ENCODE measurements around the gene SRRD. TPM values are rescaled to one million over a fixed set of nuclear protein-coding genes. Genes with fewer than 3 reads are reported as not detected.

Gene SRRD
- total RNA-seq, 4 donors from 2014 or later, result 24.0 to 53.1 (median 27.4) TPM

DNA sequence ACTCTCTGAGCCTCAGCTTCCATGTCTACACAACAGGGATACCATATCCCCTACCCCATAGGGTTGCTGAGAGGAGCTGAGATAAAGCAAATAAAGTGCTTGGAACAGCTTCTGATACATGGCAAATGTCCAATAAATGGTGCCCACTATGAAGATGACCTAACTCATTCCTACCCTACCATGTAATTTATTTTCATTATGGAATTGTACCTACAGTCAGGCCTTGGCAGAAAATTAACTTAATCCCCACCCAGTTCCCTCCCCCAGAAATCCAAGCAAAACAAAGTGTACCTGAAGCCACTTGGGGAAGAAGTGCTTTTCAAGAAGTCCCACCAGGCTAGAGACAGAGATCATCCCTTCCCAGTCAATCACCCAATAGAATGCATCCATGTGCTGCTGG, 10.8 kb downstream of the SRRD start:
- ATAC-seq, result no peak
- TF ChIP-seq CTCF (IDR thresholded peaks at IDR 0.05 in 4 of 5, conservative IDR thresholded peaks at IDR 0.05 in 1 of 5), result no peak
- no peak for TF ChIP-seq POLR2A (IDR thresholded peaks at IDR 0.05)
- Histone ChIP-seq H3K27ac (peak overlapping the region in 3 of 4 donors; percentile 2 to 19 (median 3)), H3K4me1 (peaks cover under 1 to 3% of the 10 kb centered on the region in 2 donors), H3K4me3 (no peak overlapping the region), H3K36me3 (peaks cover 3 to 91% of the 10 kb centered on the region in 2 donors), H3K27me3 (no peaks in the 10 kb centered on the region), H3K9me3 (no peaks in the 10 kb centered on the region)
- intact Hi-C loops (cut with DNase I; ENCODE audit: low total_unique reads) (no loop called here), in situ Hi-C loops (cut with MboI; ENCODE audit: low sequenced_read_pairs in 4 of 4) (loop anchor here in 1 of 4 donors (10.0 kb wide), 1 partner anchor 90 kb away; no protein-coding TSS in a partner anchor)
- no peak for DNase-seq

GRCh38 chr22:26496456-26496855, 12.8 kb downstream of the SRRD start:
- intact Hi-C loops (cut with DNase I; ENCODE audit: low total_unique reads), result no loop called here
- TF ChIP-seq POLR2A (IDR thresholded peaks at IDR 0.05), result no peak
- TF ChIP-seq CTCF (IDR thresholded peaks at IDR 0.05 in 4 of 5, conservative IDR thresholded peaks at IDR 0.05 in 1 of 5), result no peak
- peaks cover 15 to 21% of the 10 kb centered on the region in 2 donors for H3K4me1 ChIP-seq
- ATAC-seq, result no peak
- H3K9me3 ChIP-seq, result no peaks in the 10 kb centered on the region
- no peak overlapping the region for H3K27ac ChIP-seq
- peaks cover 1 to 94% of the 10 kb centered on the region in 2 donors for H3K36me3 ChIP-seq
- H3K27me3 ChIP-seq, result no peaks in the 10 kb centered on the region
- in situ Hi-C loops (cut with MboI; ENCODE audit: low sequenced_read_pairs in 4 of 4), result loop anchor here in 1 of 4 donors (10.0 kb wide), 1 partner anchor 88 kb away; no protein-coding TSS in a partner anchor
- H3K4me3 ChIP-seq, result no peak overlapping the region
- no peak for DNase-seq

DNA sequence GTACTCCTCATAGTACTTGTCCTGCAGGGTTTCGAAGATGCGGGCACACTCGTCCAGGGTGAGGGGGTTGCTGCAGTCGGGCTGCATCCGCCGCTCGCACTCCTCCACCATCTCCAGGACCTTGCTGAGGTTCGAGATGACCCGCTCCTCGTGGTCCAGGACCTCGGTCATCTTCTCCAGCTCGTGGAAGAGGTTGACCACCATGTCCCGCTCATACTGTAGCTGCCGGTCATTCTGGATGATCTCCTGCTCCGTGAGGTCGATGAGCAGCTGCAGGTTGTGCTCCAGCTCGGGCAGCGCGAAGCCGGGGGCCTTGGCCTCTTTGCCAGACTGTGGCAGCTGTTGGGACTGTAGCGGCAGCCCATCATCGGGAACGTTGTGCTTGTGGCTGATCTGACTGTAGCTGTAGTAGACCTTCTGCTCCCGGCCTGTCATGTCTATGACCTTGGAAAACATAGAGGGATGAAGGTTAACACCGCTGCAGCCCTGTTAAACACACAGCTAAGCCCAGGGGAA, 15.6 kb downstream of the SRRD start:
- no peak for ATAC-seq
- H3K27ac ChIP-seq, result peak overlapping the region; percentile 84 to 94 (median 88)
- H3K4me3 ChIP-seq, result no peak overlapping the region
- H3K36me3 ChIP-seq, result peaks cover 0 to 77% of the 10 kb centered on the region in 2 donors
- intact Hi-C loops (cut with DNase I; ENCODE audit: low total_unique reads) (no loop called here), in situ Hi-C loops (cut with MboI; ENCODE audit: low sequenced_read_pairs in 4 of 4) (loop anchor here in 1 of 4 donors (10.0 kb wide), 1 partner anchor 86 kb away; no protein-coding TSS in a partner anchor)
- H3K4me1 ChIP-seq, result peaks cover 30 to 47% of the 10 kb centered on the region in 2 donors
- TF ChIP-seq POLR2A (IDR thresholded peaks at IDR 0.05) (no peak), CTCF (IDR thresholded peaks at IDR 0.05 in 4 of 5, conservative IDR thresholded peaks at IDR 0.05 in 1 of 5) (no peak)
- no peaks in the 10 kb centered on the region for H3K9me3 ChIP-seq
- no peaks in the 10 kb centered on the region for H3K27me3 ChIP-seq
- no peak for DNase-seq

DNA sequence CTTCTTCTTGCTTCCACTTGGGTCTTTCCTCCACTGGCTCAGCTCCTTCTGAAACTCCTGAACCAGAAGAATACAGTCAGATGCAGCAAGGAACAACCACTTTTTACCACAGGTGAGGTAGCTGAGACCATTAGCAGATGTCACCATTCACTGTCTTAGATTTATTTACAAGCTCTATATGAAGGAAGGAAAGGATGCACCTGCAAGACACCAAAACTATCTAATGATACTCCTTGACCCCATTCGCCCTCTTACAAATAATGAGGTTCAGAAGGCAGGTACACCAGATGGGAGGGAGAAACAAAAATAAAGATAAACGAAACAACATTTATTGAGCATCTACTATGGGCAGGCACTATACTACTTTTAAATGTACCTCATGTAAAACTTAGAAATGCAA, 18.3 kb downstream of the SRRD start:
- no peaks in the 10 kb centered on the region for H3K27me3 ChIP-seq
- H3K4me3 ChIP-seq, result no peak overlapping the region
- in situ Hi-C loops (cut with MboI; ENCODE audit: low sequenced_read_pairs in 4 of 4) (no loop called here), intact Hi-C loops (cut with DNase I; ENCODE audit: low total_unique reads) (loop anchor here (2.0 kb wide), 2 partner anchors 17 to 89 kb away; partner anchors contain the start of gene TPST2)
- DNase-seq (no peak), ATAC-seq (no peak)
- H3K9me3 ChIP-seq, result no peaks in the 10 kb centered on the region
- TF ChIP-seq CTCF (IDR thresholded peaks at IDR 0.05 in 4 of 5, conservative IDR thresholded peaks at IDR 0.05 in 1 of 5), result no peak
- TF ChIP-seq POLR2A (IDR thresholded peaks at IDR 0.05), result no peak
- H3K36me3 ChIP-seq, result peaks cover 2 to 77% of the 10 kb centered on the region in 2 donors
- peak overlapping the region; percentile 84 to 94 (median 88) for H3K27ac ChIP-seq
- H3K4me1 ChIP-seq, result peaks cover 34 to 53% of the 10 kb centered on the region in 2 donors
